Activated T-cell treated with anti-CD3 and anti-CD28 coated beads, Interleukin-2, amount 50 U/mL, for 4 hours (primary cell): ENCODE data around the gene ATP6V1E1. TPM values are rescaled to one million over a fixed set of nuclear protein-coding genes. Genes with fewer than 3 reads are reported as not detected.

Source experiments
- ATAC-seq, 2 donors: fragments of 200-7000 bp; cut with Tn5 transposase; one replicate each; pipeline ENCODE4 v1.10.0; 2021
- DNase-seq: peaks from one replicate; pipeline ENCODE4 v3.0.0-alpha.2; 2020
- H3K27me3 Mint-ChIP-seq: one replicate; pipeline ENCODE4 v1.8.0; 2021; ENCODE audit warnings: low read depth, mixed read lengths
- H3K36me3 Mint-ChIP-seq: one replicate; pipeline ENCODE4 v1.8.0; 2022; ENCODE audit warnings: mixed read lengths; ENCODE audit not compliant: insufficient read depth
- H3K4me1 Mint-ChIP-seq: one replicate; pipeline ENCODE4 v1.8.0; 2021; ENCODE audit warnings: low read depth, mixed read lengths
- H3K4me3 Mint-ChIP-seq: one replicate; pipeline ENCODE4 v1.8.0; 2021; ENCODE audit warnings: mild to moderate bottlenecking, moderate library complexity, mixed read lengths
- H3K9me3 Mint-ChIP-seq: one replicate; pipeline ENCODE4 v1.8.0; 2021; ENCODE audit warnings: mixed read lengths
- total RNA-seq, 3 donors: library from RNA; stranded (reverse); gene quantifications; one replicate each; pipeline ENCODE4 v1.2.1, GENCODE V29; 2021

Gene ATP6V1E1
- total RNA-seq, 3 donors from 2014 or later: 96.9 to 116 (median 104) TPM

GRCh38 chr22:17562906-17563870 lies 65.4 kb downstream of the ATP6V1E1 start, which contains the start of gene SLC25A18:
Gene SLC25A18 (plus strand): TSS chr22:17563498. CDS start chr22:17579945, 16,447 bp downstream.
- no peaks in the 10 kb centered on the region for H3K4me1 Mint-ChIP-seq
- no peak for ATAC-seq
- peaks cover 10% of the 10 kb centered on the region for H3K27me3 Mint-ChIP-seq
- H3K36me3 Mint-ChIP-seq: no peaks in the 10 kb centered on the region
- no peak for DNase-seq
- H3K9me3 Mint-ChIP-seq: no peaks in the 10 kb centered on the region
- no peak within 1 kb of the TSS for H3K4me3 Mint-ChIP-seq

- Mint-ChIP-seq H3K9me3 (no peaks in the 10 kb centered on the region), H3K4me3 (no peak overlapping the region), H3K27me3 (peaks cover 7% of the 10 kb centered on the region), H3K4me1 (no peaks in the 10 kb centered on the region), H3K36me3 (no peaks in the 10 kb centered on the region)
- DNase-seq (no peak), ATAC-seq (no peak)
Measured at GRCh38 chr22:17559188-17559587, 69.4 kb downstream of the ATP6V1E1 start.

GRCh38 chr22:17554814-17555213 lies 73.7 kb downstream of the ATP6V1E1 start:
- ATAC-seq (no peak), DNase-seq (no peak)
- Mint-ChIP-seq H3K9me3 (no peaks in the 10 kb centered on the region), H3K4me1 (no peaks in the 10 kb centered on the region), H3K4me3 (no peak overlapping the region), H3K27me3 (peaks cover 4% of the 10 kb centered on the region), H3K36me3 (no peaks in the 10 kb centered on the region)

- Mint-ChIP-seq H3K36me3 (no peaks in the 10 kb centered on the region), H3K9me3 (no peaks in the 10 kb centered on the region), H3K4me1 (no peaks in the 10 kb centered on the region), H3K27me3 (peaks cover 2% of the 10 kb centered on the region), H3K4me3 (no peak overlapping the region)
- ATAC-seq: no peak
- DNase-seq: no peak
Measured at GRCh38 chr22:17552737-17553136, 75.8 kb downstream of the ATP6V1E1 start.

- DNase-seq (no peak), ATAC-seq (no peak)
- Mint-ChIP-seq H3K4me3 (no peak overlapping the region), H3K36me3 (no peaks in the 10 kb centered on the region), H3K27me3 (peaks cover 2% of the 10 kb centered on the region), H3K4me1 (no peaks in the 10 kb centered on the region), H3K9me3 (no peaks in the 10 kb centered on the region)
Measured at GRCh38 chr22:17549655-17550054, 78.9 kb downstream of the ATP6V1E1 start.

- H3K27me3 Mint-ChIP-seq: peaks cover 2% of the 10 kb centered on the region
- no peak overlapping the region for H3K4me3 Mint-ChIP-seq
- H3K9me3 Mint-ChIP-seq: no peaks in the 10 kb centered on the region
- ATAC-seq: no peak
- H3K4me1 Mint-ChIP-seq: no peaks in the 10 kb centered on the region
- no peaks in the 10 kb centered on the region for H3K36me3 Mint-ChIP-seq
- no peak for DNase-seq
Measured at GRCh38 chr22:17549183-17549582, 79.4 kb downstream of the ATP6V1E1 start.

GRCh38 chr22:17548756-17549035 lies 79.9 kb downstream of the ATP6V1E1 start:
- no peaks in the 10 kb centered on the region for H3K9me3 Mint-ChIP-seq
- H3K36me3 Mint-ChIP-seq: no peaks in the 10 kb centered on the region
- no peak overlapping the region for H3K4me3 Mint-ChIP-seq
- no peak for ATAC-seq
- no peaks in the 10 kb centered on the region for H3K4me1 Mint-ChIP-seq
- DNase-seq: no peak
- H3K27me3 Mint-ChIP-seq: peaks cover 2% of the 10 kb centered on the region

GRCh38 chr22:17548010-17548755 lies 80.4 kb downstream of the ATP6V1E1 start:
- H3K27me3 Mint-ChIP-seq: peaks cover 2% of the 10 kb centered on the region

GRCh38 chr22:17542452-17542851 lies 86.1 kb downstream of the ATP6V1E1 start:
- ATAC-seq (no peak), DNase-seq (no peak)
- no peaks in the 10 kb centered on the region for H3K9me3 Mint-ChIP-seq
- peaks cover 2% of the 10 kb centered on the region for H3K27me3 Mint-ChIP-seq
- no peak overlapping the region for H3K4me3 Mint-ChIP-seq
- H3K4me1 Mint-ChIP-seq: no peaks in the 10 kb centered on the region
- H3K36me3 Mint-ChIP-seq: no peaks in the 10 kb centered on the region

More at GRCh38 chr22:17548010-17548755, 80.4 kb downstream of the ATP6V1E1 start:
- H3K4me3 Mint-ChIP-seq: no peak overlapping the region
- H3K36me3 Mint-ChIP-seq: no peaks in the 10 kb centered on the region
- DNase-seq (no peak), ATAC-seq (no peak)
- no peaks in the 10 kb centered on the region for H3K4me1 Mint-ChIP-seq
- no peaks in the 10 kb centered on the region for H3K9me3 Mint-ChIP-seq

Other genes starting within 250 kb of the ATP6V1E1 start
- gene SLC25A18, start 65.3 kb downstream of the ATP6V1E1 start, total RNA-seq: not detected
- gene BCL2L13, start 10.0 kb upstream of the ATP6V1E1 start, total RNA-seq: 10 to 100 TPM; 32.3 to 37.8 (median 35.7) TPM
- gene BID, start 145.7 kb upstream of the ATP6V1E1 start, total RNA-seq: 10 to 100 TPM; 30.3 to 39.5 (median 36.5) TPM